Neutrophil (primary cell): Measurements from ENCODE around the gene FBN1.

Experiments used
- H3K27ac ChIP-seq: fragments of 200-600 bp; sonication (generic); 2 replicates; pipeline ENCODE4 v1.5.1; 2016; ENCODE audit warnings: mild to moderate bottlenecking, moderate library complexity
- H3K27me3 ChIP-seq: fragments of 200-600 bp; sonication (generic); 2 replicates; pipeline ENCODE4 v1.6.0; 2016; ENCODE audit warnings: mild to moderate bottlenecking
- H3K36me3 ChIP-seq: fragments of 200-600 bp; sonication (generic); 2 replicates; pipeline ENCODE4 v1.5.1; 2017
- H3K4me1 ChIP-seq, 2 experiments: fragments of 200-600 bp in 1 of 2; sonication (generic) in 1 of 2; 1 replicate in 1 of 2; 2 replicates in 1 of 2; pipeline versions ENCODE4 v1.5.1 to v1.6.1; 2013 to 2016; ENCODE audit warnings: low read depth in 1 of 2, low read length in 1 of 2, mild to moderate bottlenecking in 1 of 2, moderate library complexity in 1 of 2; ENCODE audit not compliant: control insufficient read depth in 1 of 2, insufficient read depth in 1 of 2
- H3K4me3 ChIP-seq, 2 experiments: fragments of 200-600 bp in 1 of 2; sonication (generic) in 1 of 2; 1 replicate in 1 of 2; 2 replicates in 1 of 2; pipeline ENCODE4 v1.5.1; 2013 to 2016; ENCODE audit warnings: low read depth in 1 of 2, low read length in 1 of 2, mild to moderate bottlenecking in 1 of 2, moderate library complexity in 1 of 2
- H3K9me3 ChIP-seq: fragments of 200-600 bp; sonication (generic); 2 replicates; pipeline ENCODE4 v1.5.1; 2016
- CTCF ChIP-seq: fragments of 200-600 bp; sonication (generic); IDR thresholded peaks from 2 replicates; pipeline ENCODE4 v1.5.1; 2016; ENCODE audit warnings: antibody characterized with exemption

FBN1 gene

GRCh38 chr15:48363474-48363873 lies 282.0 kb downstream of the FBN1 start:
- H3K27ac ChIP-seq, result no peak overlapping the region
- H3K36me3 ChIP-seq, result no peaks in the 10 kb centered on the region
- H3K27me3 ChIP-seq, result no peaks in the 10 kb centered on the region
- no peak for TF ChIP-seq CTCF
- no peak overlapping the region for H3K4me3 ChIP-seq
- H3K4me1 ChIP-seq, result peaks cover 0 to 8% of the 10 kb centered on the region in 2 experiments
- no peaks in the 10 kb centered on the region for H3K9me3 ChIP-seq

GRCh38 chr15:48361685-48362084 lies 283.8 kb downstream of the FBN1 start:
- Histone ChIP-seq H3K27ac (no peak overlapping the region), H3K4me3 (no peak overlapping the region), H3K27me3 (no peaks in the 10 kb centered on the region), H3K4me1 (peaks cover 0 to 10% of the 10 kb centered on the region in 2 experiments), H3K9me3 (no peaks in the 10 kb centered on the region), H3K36me3 (no peaks in the 10 kb centered on the region)
- TF ChIP-seq CTCF, result no peak

- TF ChIP-seq CTCF, result no peak
- Histone ChIP-seq H3K4me1 (peaks cover 0 to 10% of the 10 kb centered on the region in 2 experiments), H3K4me3 (no peak overlapping the region), H3K27me3 (no peaks in the 10 kb centered on the region), H3K36me3 (no peaks in the 10 kb centered on the region), H3K9me3 (no peaks in the 10 kb centered on the region), H3K27ac (no peak overlapping the region)
Observed at GRCh38 chr15:48360841-48361240, 284.7 kb downstream of the FBN1 start.
